Uterus (tissue), 4 donors: Measurements from ENCODE around the gene NKX1-1. TPM values are rescaled to one million over a fixed set of nuclear protein-coding genes. Genes with fewer than 3 reads are reported as not detected.

Experiments
- DNase-seq, 2 donors: peaks; one replicate each; pipeline ENCODE4 v3.0.0-alpha.2; 2019 to 2020
- H3K27ac ChIP-seq, 2 donors: fragments of 200-600 bp; sonication (generic); 1 replicate in 1 of 2; 2 replicates in 1 of 2; pipeline ENCODE4 v1.5.1; 2016 to 2018
- H3K27me3 ChIP-seq, 2 donors: fragments of 200-600 bp; sonication (generic); one replicate each; pipeline ENCODE4 v1.5.1; 2018 to 2019; ENCODE audit warnings: control low read depth in 1 of 2
- H3K36me3 ChIP-seq, 2 donors: fragments of 200-600 bp; sonication (generic); one replicate each; pipeline ENCODE4 v1.5.1; 2019; ENCODE audit warnings: control low read depth in 1 of 2
- H3K4me1 ChIP-seq, 2 donors: fragments of 200-600 bp; sonication (generic); one replicate each; pipeline ENCODE4 v1.5.1; 2018 to 2019; ENCODE audit warnings: control low read depth in 1 of 2
- H3K4me3 ChIP-seq, 2 donors: fragments of 200-600 bp; sonication (generic); 1 replicate in 1 of 2; 2 replicates in 1 of 2; pipeline ENCODE4 v1.5.1; 2018 to 2019; ENCODE audit warnings: mild to moderate bottlenecking in 1 of 2
- H3K9me3 ChIP-seq, 2 donors: fragments of 200-600 bp; sonication (generic); one replicate each; pipeline ENCODE4 v1.5.1; 2019; ENCODE audit warnings: control low read depth in 1 of 2
- CTCF ChIP-seq, 4 experiments: fragments of 200-600 bp in 2 of 4; fragments of 450-650 bp in 2 of 4; sonication (generic) in 2 of 4; IDR thresholded peaks; one replicate each; pipeline ENCODE4 v1.5.1; 2016 to 2019; ENCODE audit warnings: antibody characterized with exemption in 4 of 4, mild to moderate bottlenecking in 2 of 4, moderate library complexity in 1 of 4
- POLR2A ChIP-seq, 2 donors: fragments of 450-650 bp; IDR thresholded peaks; one replicate each; pipeline ENCODE4 v1.6.1; 2016; ENCODE audit warnings: antibody characterized with exemption in 2 of 2, mild to moderate bottlenecking in 1 of 2, moderate library complexity in 1 of 2
- intact Hi-C: fragments of 100-400 bp; cut with DNase I; formaldehyde crosslinking; loops from one replicate; pipeline ENCODE4 v1.15.1; 2023; ENCODE audit warnings: low total_unique reads
- total RNA-seq, 4 donors: library from RNA; depleted of rRNA in 3 of 4; stranded (reverse); fragments of >200 nt in 3 of 4; gene quantifications; one replicate each; pipeline versions ENCODE4 v1.1.0 to v1.2.4, GENCODE V29; 2014 to 2023
- donor health status: DM: yes; HTN: yes; CAD: no.

Gene NKX1-1
- total RNA-seq, 4 donors from 2014 or later, result not detected

DNA sequence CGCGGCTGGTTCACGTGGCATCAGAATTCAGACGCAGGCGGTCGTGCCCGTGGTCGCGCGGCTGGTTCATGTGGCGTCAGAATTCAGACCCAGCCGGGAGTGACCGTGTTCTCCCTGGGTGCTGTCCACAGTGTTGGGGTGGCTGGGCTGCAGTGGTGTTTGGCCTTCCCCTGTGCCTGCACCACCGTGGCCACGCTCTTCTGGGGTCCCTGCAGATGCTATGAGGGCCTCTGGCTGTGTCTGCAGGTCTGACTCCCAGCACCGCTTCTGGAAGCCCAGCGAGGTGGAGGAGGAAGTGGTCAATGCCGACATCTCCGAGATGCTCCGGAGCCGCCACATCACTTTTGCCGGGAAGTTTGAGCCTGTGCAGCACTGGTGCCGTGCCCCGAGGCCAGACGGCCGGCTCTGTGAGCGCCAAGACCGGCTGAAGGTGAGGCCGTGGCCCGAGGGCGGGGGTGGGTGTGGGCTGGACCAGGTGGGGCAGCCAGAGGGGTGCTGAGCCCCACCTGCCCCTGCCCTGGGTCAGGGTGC lies 26.4 kb downstream of the NKX1-1 start:
- no peaks in the 10 kb centered on the region for H3K36me3 ChIP-seq
- TF ChIP-seq POLR2A (IDR thresholded peaks at IDR 0.05), result no peak
- TF ChIP-seq CTCF (IDR thresholded peaks at IDR 0.05), result no peak
- DNase-seq, result no peak

GRCh38 chr4:1379351-1379781 lies 26.9 kb downstream of the NKX1-1 start:
- no peak for TF ChIP-seq POLR2A (IDR thresholded peaks at IDR 0.05)
- TF ChIP-seq CTCF (IDR thresholded peaks at IDR 0.05), result no peak
- Histone ChIP-seq H3K4me3 (no peak overlapping the region), H3K27me3 (no peaks in the 10 kb centered on the region), H3K9me3 (no peaks in the 10 kb centered on the region), H3K27ac (no peak overlapping the region), H3K4me1 (no peaks in the 10 kb centered on the region), H3K36me3 (no peaks in the 10 kb centered on the region)
- DNase-seq, result no peak
- intact Hi-C loops, result no loop called here

More for the DNA sequence above, 26.4 kb downstream of the NKX1-1 start:
- intact Hi-C loops, result no loop called here
- Histone ChIP-seq H3K9me3 (no peaks in the 10 kb centered on the region), H3K27me3 (no peaks in the 10 kb centered on the region), H3K4me3 (no peak overlapping the region), H3K4me1 (no peaks in the 10 kb centered on the region), H3K27ac (no peak overlapping the region)

GRCh38 chr4:1378559-1379231 lies 27.5 kb downstream of the NKX1-1 start:
- no peak for DNase-seq
- Histone ChIP-seq H3K36me3 (no peaks in the 10 kb centered on the region), H3K27ac (no peak overlapping the region), H3K27me3 (no peaks in the 10 kb centered on the region), H3K4me1 (no peaks in the 10 kb centered on the region), H3K4me3 (no peak overlapping the region), H3K9me3 (no peaks in the 10 kb centered on the region)
- TF ChIP-seq CTCF (IDR thresholded peaks at IDR 0.05) (no peak), POLR2A (IDR thresholded peaks at IDR 0.05) (no peak)
- intact Hi-C loops, result no loop called here

- H3K36me3 ChIP-seq, result no peaks in the 10 kb centered on the region
- no peak overlapping the region for H3K27ac ChIP-seq
- H3K27me3 ChIP-seq, result no peaks in the 10 kb centered on the region
- no peak for DNase-seq
- H3K4me1 ChIP-seq, result no peaks in the 10 kb centered on the region
- intact Hi-C loops, result no loop called here
- no peak overlapping the region for H3K4me3 ChIP-seq
- no peak for TF ChIP-seq POLR2A (IDR thresholded peaks at IDR 0.05)
- no peak for TF ChIP-seq CTCF (IDR thresholded peaks at IDR 0.05)
- H3K9me3 ChIP-seq, result no peaks in the 10 kb centered on the region
Measured at GRCh38 chr4:1377606-1378261, 28.5 kb downstream of the NKX1-1 start.
